LNCaP clone FGC (cell line): ENCODE measurements around the gene NUDT21.

ENCODE experiments used
- DNase-seq: peaks from one replicate; pipeline ENCODE4 v3.0.0-alpha.2; 2011; ENCODE audit warnings: low read depth
- H3K4me3 ChIP-seq: 2 replicates; pipeline ENCODE4 v1.5.1; 2011; ENCODE audit warnings: mild to moderate bottlenecking, low read depth, low read length, control low read depth
- CTCF ChIP-seq: IDR thresholded peaks from 2 replicates; pipeline ENCODE4 v1.5.1; 2012; ENCODE audit warnings: mild to moderate bottlenecking; ENCODE audit not compliant: control insufficient read depth, insufficient read depth; ENCODE audit errors: extremely low read depth

NUDT21 gene

GRCh38 chr16:56419740-56420548 lies 31.2 kb downstream of the NUDT21 start:
- no peak for DNase-seq
- peak; percentile 17; the same call in 1 of the 2 replicates for TF ChIP-seq CTCF
- H3K4me3 ChIP-seq: no peak overlapping the region

- H3K4me3 ChIP-seq: no peak overlapping the region
These were observed 34.0 kb downstream of the NUDT21 start for GRCh38 chr16:56417138-56417537.

GRCh38 chr16:56415875-56416274 lies 35.3 kb downstream of the NUDT21 start:
- no peak for TF ChIP-seq CTCF
- no peak for DNase-seq
- no peak overlapping the region for H3K4me3 ChIP-seq

More at GRCh38 chr16:56417138-56417537, 34.0 kb downstream of the NUDT21 start:
- DNase-seq: no peak
- TF ChIP-seq CTCF: 0 out of 2 replicates have a peak, but pooled peaks have one; percentile 1

GRCh38 chr16:56414366-56414765 lies 36.8 kb downstream of the NUDT21 start:
- no peak for TF ChIP-seq CTCF
- H3K4me3 ChIP-seq: no peak overlapping the region
- DNase-seq: no peak

GRCh38 chr16:56413381-56413780 lies 37.8 kb downstream of the NUDT21 start:
- no peak for DNase-seq
- no peak for TF ChIP-seq CTCF
- no peak overlapping the region for H3K4me3 ChIP-seq

- no peak for TF ChIP-seq CTCF
- no peak overlapping the region for H3K4me3 ChIP-seq
- no peak for DNase-seq
These were observed 39.5 kb downstream of the NUDT21 start for GRCh38 chr16:56411624-56412023.

GRCh38 chr16:56411123-56411522 lies 40.0 kb downstream of the NUDT21 start:
- H3K4me3 ChIP-seq: no peak overlapping the region
- DNase-seq: no peak
- no peak for TF ChIP-seq CTCF
